Measurements from ENCODE around the gene GTF2F2. TPM values are rescaled to one million over a fixed set of nuclear protein-coding genes. Genes with fewer than 3 reads are reported as not detected.

Gene GTF2F2
- total RNA-seq, 1 experiment from 2014 or later, result 21.7 TPM

- Histone ChIP-seq H3K36me3 (ENCODE audit: control insufficient read depth, insufficient read depth, low read length) (no peaks in the 10 kb centered on the region), H3K27me3 (ENCODE audit: control insufficient read depth, insufficient read depth, low read length) (no peaks in the 10 kb centered on the region), H3K9me3 (ENCODE audit: control insufficient read depth, insufficient read depth, low read depth, low read length) (no peaks in the 10 kb centered on the region), H3K27ac (ENCODE audit: low read length) (no peak overlapping the region), H3K4me1 (ENCODE audit: control insufficient read depth, insufficient read depth, low read length) (peaks cover 7% of the 10 kb centered on the region), H3K4me3 (ENCODE audit: low read depth in 2 of 2, low read length in 2 of 2) (no peak overlapping the region)
- in situ Hi-C loops (cut with HindIII; ENCODE audit: low pct_unique_long_range_greater_than_20kb, low sequenced_read_pairs), result no loop called here
- no peak for TF ChIP-seq SIN3A (IDR thresholded peaks at IDR 0.05; ENCODE audit: borderline replicate concordance, insufficient read depth, low read depth, low read length)
- no peak for TF ChIP-seq REST (IDR thresholded peaks at IDR 0.05; ENCODE audit: insufficient read depth in 1 of 2, low read depth in 2 of 2, low read length in 1 of 2)
- no peak for TF ChIP-seq TCF7L2 (IDR thresholded peaks at IDR 0.05; ENCODE audit: low read depth, low read length)
- TF ChIP-seq POLR2AphosphoS5 (IDR thresholded peaks at IDR 0.05; ENCODE audit: low read depth, low read length), result no peak
- TF ChIP-seq CTCF (IDR thresholded peaks at IDR 0.05), result no peak
- no TSS peak for BruUV-seq (replicated peaks)
- no peak for ATAC-seq
- intact Hi-C loops (cut with micrococcal nuclease; ENCODE audit: unreplicated experiment), result no loop called here
- CTCF ChIA-PET, result no interaction called here
- POLR2A ChIA-PET, result no interaction called here
- no peak for DNase-seq (ENCODE audit: low read depth, low spot score)
Observed at GRCh38 chr13:45207319-45207718, 87.0 kb downstream of the GTF2F2 start.

GRCh38 chr13:45208132-45208531, 87.8 kb downstream of the GTF2F2 start:
- POLR2A ChIA-PET, result no interaction called here
- Histone ChIP-seq H3K4me1 (ENCODE audit: control insufficient read depth, insufficient read depth, low read length) (peaks cover 7% of the 10 kb centered on the region), H3K4me3 (ENCODE audit: low read depth in 2 of 2, low read length in 2 of 2) (no peak overlapping the region), H3K9me3 (ENCODE audit: control insufficient read depth, insufficient read depth, low read depth, low read length) (no peaks in the 10 kb centered on the region), H3K27me3 (ENCODE audit: control insufficient read depth, insufficient read depth, low read length) (no peaks in the 10 kb centered on the region), H3K36me3 (ENCODE audit: control insufficient read depth, insufficient read depth, low read length) (no peaks in the 10 kb centered on the region), H3K27ac (ENCODE audit: low read length) (no peak overlapping the region)
- no TSS peak for BruUV-seq (replicated peaks)
- no peak for ATAC-seq
- in situ Hi-C loops (cut with HindIII; ENCODE audit: low pct_unique_long_range_greater_than_20kb, low sequenced_read_pairs) (no loop called here), intact Hi-C loops (cut with micrococcal nuclease; ENCODE audit: unreplicated experiment) (no loop called here)
- no peak for TF ChIP-seq SIN3A (IDR thresholded peaks at IDR 0.05; ENCODE audit: borderline replicate concordance, insufficient read depth, low read depth, low read length)
- TF ChIP-seq CTCF (IDR thresholded peaks at IDR 0.05), result no peak
- TF ChIP-seq POLR2AphosphoS5 (IDR thresholded peaks at IDR 0.05; ENCODE audit: low read depth, low read length), result no peak
- no peak for TF ChIP-seq REST (IDR thresholded peaks at IDR 0.05; ENCODE audit: insufficient read depth in 1 of 2, low read depth in 2 of 2, low read length in 1 of 2)
- TF ChIP-seq TCF7L2 (IDR thresholded peaks at IDR 0.05; ENCODE audit: low read depth, low read length), result no peak
- DNase-seq (ENCODE audit: low read depth, low spot score), result no peak
- CTCF ChIA-PET, result no interaction called here

All from Panc1 (cell line).